K562 (cell line): Measurements from ENCODE around the gene TNNT2. TPM values are rescaled to one million over a fixed set of nuclear protein-coding genes. Genes with fewer than 3 reads are reported as not detected.

Experiments
- ARID1B ChIP-seq: fragments of 450-650 bp; IDR thresholded peaks from 2 replicates; pipeline ENCODE4 v1.6.1; 2016; ENCODE audit warnings: antibody characterized with exemption, mild to moderate bottlenecking, inconsistent platforms
- FOSL1 ChIP-seq: fragments of 200-800 bp; sonication (Bioruptor generic); conservative IDR thresholded peaks from 2 replicates; pipeline ENCODE4 v1.6.1; 2016; ENCODE audit warnings: missing genetic modification characterization, missing compliant biosample characterization
- HDAC2 ChIP-seq: fragments of 450-650 bp; IDR thresholded peaks from 2 replicates; pipeline ENCODE4 v1.6.1; 2016; ENCODE audit warnings: mild to moderate bottlenecking
- HDAC6 ChIP-seq: IDR thresholded peaks from 2 replicates; pipeline ENCODE4 v1.6.1; 2012; ENCODE audit warnings: low read depth, mild to moderate bottlenecking, control low read depth, inconsistent platforms, low read length, moderate library complexity
- KLF16 ChIP-seq: IDR thresholded peaks from 2 replicates; pipeline ENCODE4 v1.6.1; 2016; ENCODE audit warnings: antibody characterized with exemption
- NRF1 ChIP-seq, 2 experiments: fragments of 450-650 bp; IDR thresholded peaks in 1 of 2; conservative IDR thresholded peaks in 1 of 2; 2 replicates each; pipeline ENCODE4 v1.6.1; 2014; ENCODE audit warnings: mild to moderate bottlenecking in 2 of 2
- RAD51 ChIP-seq: fragments of 450-650 bp; IDR thresholded peaks from 2 replicates; pipeline ENCODE4 v1.7.1; 2016; ENCODE audit warnings: low read depth, mild to moderate bottlenecking, borderline replicate concordance
- REST ChIP-seq, 2 experiments: fragments of 450-650 bp; formaldehyde crosslinking in 1 of 2; IDR thresholded peaks; 2 replicates each; pipeline versions ENCODE4 v1.4.0 to v1.6.1; 2014 to 2020; ENCODE audit warnings: mild to moderate bottlenecking in 2 of 2, borderline replicate concordance in 1 of 2, low read depth in 1 of 2
- RFX5 ChIP-seq: IDR thresholded peaks from 2 replicates; pipeline ENCODE4 v1.6.1; 2011; ENCODE audit warnings: low read depth, mild to moderate bottlenecking, improper control_type of control experiment, low read length
- TAF7 ChIP-seq: fragments of 450-650 bp; IDR thresholded peaks from 2 replicates; pipeline ENCODE4 v1.6.1; 2016; ENCODE audit warnings: missing genetic modification characterization, missing compliant biosample characterization
- TCFL5 ChIP-seq: fragments of 250-450 bp; sonication (Bioruptor Pico); conservative IDR thresholded peaks from 2 replicates; pipeline ENCODE4 v1.6.1; 2021; ENCODE audit warnings: mild to moderate bottlenecking, moderate library complexity, matching md5 sums
- TEAD4 ChIP-seq, 2 experiments: sonication (generic) in 1 of 2; formaldehyde crosslinking in 1 of 2; IDR thresholded peaks; 2 replicates each; pipeline versions ENCODE4 v1.6.1 to v1.8.0; 2012 to 2022; ENCODE audit warnings: borderline replicate concordance in 1 of 2, inconsistent platforms in 1 of 2, low read length in 1 of 2, mild to moderate bottlenecking in 1 of 2, missing genetic modification reagents in 1 of 2
- XRCC5 ChIP-seq: fragments of 200-400 bp; formaldehyde crosslinking; IDR thresholded peaks from 2 replicates; pipeline ENCODE4 v1.6.1; 2017; ENCODE audit warnings: low read depth, mild to moderate bottlenecking, low read length
- ZHX1 ChIP-seq: fragments of 150-350 bp; conservative IDR thresholded peaks from 2 replicates; pipeline ENCODE4 v1.6.1; 2014; ENCODE audit warnings: low read length
- polyA plus RNA-seq, 8 experiments: library from polyadenylated mRNA; depleted of rRNA in 4 of 8; stranded (reverse) in 5 of 8; unstranded in 3 of 8; fragments of >200 nt; fragmentation: Nextera tagmentation in 2 of 8; fragmentation: Illumina TruSeq in 1 of 8; extraction: Ambion mirVana in 2 of 8; extraction: Trizol in 1 of 8; gene quantifications; 2 replicates each; pipeline versions ENCODE4 v1.2.1 to v1.2.3, GENCODE V29; 2011 to 2014; ENCODE audit warnings: inconsistent platforms in 1 of 8, missing spikeins in 1 of 8
- total RNA-seq, 7 experiments: library from RNA; depleted of rRNA in 6 of 7; stranded (reverse); fragments of >200 nt in 6 of 7; fragmentation: Illumina TruSeq in 2 of 7; extraction: Trizol in 2 of 7; gene quantifications; 2 replicates each; pipeline versions ENCODE4 v1.2.1 to v1.2.3, GENCODE V29; 2011 to 2021; ENCODE audit warnings: low replicate concordance in 1 of 7

Gene TNNT2
- total and polyA plus RNA-seq, 9 of the 15 experiments (the other 6 are each of a cell fraction or from before 2014, with no cell fraction given) = not detected

- TF ChIP-seq ZHX1 (no peak), TCFL5 (CRISPR knock-in tag) (no peak), RAD51 (no peak), HDAC2 (peak; percentile 52; the same call in 1 of the 2 replicates), KLF16 (0 out of 2 replicates have a peak, but pooled peaks have one; percentile 8), RFX5 (no peak), XRCC5 (peak; percentile 57; the same call in 1 of the 2 replicates), TEAD4 (IDR thresholded peaks at IDR 0.05; ENCODE audit: low read length) (peak; percentile 44), TEAD4 (CRISPR knock-in tag; IDR thresholded peaks at IDR 0.05; ENCODE audit: borderline replicate concordance) (no peak), NRF1 (conservative IDR thresholded peaks at IDR 0.05 in 1 of 2, IDR thresholded peaks at IDR 0.05 in 1 of 2) (0 out of 4 replicates have a peak, but pooled peaks of 1 of the 2 experiments have one; percentile 27), TAF7 (tag) (no peak), HDAC6 (no peak), REST (IDR thresholded peaks at IDR 0.05; ENCODE audit: borderline replicate concordance) (no peak), REST (CRISPR knock-in tag; IDR thresholded peaks at IDR 0.05; ENCODE audit: low read depth) (no peak), FOSL1 (tag) (0 out of 2 replicates have a peak, but pooled peaks have one; percentile 20), ARID1B (no peak)
Observed at GRCh38 chr1:201376464-201377374, 761 bp downstream of the TNNT2 start (continued).
